HTERT RPE-1 (cell line): ENCODE data around the gene MYO1H.
"Not testable (repeated sequence)": the region's sequence is repeated elsewhere in the genome, so short reads cannot be mapped to it uniquely, and the experiment has no call there.

Source experiments
- in situ Hi-C: fragments of 300-500 bp; cut with MboI; formaldehyde crosslinking; loops from 4 replicates; pipeline ENCODE4 v1.14.3; 2020; ENCODE audit warnings: low sequenced_read_pairs

The MYO1H gene, protein sequence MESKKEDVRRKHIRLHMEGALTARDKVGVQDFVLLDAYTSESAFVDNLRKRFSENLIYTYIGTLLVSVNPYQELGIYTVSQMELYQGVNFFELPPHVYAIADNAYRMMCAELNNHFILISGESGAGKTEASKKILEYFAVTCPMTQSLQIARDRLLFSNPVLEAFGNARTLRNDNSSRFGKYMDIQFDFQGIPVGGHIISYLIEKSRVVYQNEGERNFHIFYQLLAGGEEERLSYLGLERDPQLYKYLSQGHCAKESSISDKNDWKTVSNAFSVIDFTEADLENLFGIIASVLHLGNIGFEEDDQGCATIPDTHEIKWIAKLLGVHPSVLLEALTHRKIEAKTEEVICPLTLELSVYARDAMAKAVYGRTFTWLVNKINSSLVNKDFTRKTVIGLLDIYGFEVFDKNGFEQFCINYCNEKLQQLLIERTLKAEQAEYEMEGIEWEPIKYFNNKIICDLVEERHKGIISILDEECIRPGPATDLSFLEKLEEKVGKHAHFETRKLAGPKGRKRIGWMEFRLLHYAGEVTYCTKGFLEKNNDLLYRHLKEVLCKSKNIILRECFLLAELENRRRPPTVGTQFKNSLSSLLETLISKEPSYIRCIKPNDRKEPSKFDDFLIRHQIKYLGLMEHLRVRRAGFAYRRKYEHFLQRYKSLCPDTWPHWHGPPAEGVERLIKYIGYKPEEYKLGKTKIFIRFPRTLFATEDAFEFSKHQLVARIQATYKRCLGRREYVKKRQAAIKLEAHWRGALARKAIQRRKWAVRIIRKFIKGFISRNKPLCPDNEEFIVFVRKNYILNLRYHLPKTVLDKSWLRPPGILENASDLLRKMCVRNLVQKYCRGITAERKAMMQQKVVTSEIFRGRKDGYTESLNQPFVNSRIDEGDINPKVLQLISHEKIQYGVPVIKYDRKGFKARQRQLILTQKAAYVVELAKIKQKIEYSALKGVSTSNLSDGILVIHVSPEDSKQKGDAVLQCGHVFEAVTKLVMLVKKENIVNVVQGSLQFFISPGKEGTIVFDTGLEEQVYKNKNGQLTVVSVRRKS

DNA sequence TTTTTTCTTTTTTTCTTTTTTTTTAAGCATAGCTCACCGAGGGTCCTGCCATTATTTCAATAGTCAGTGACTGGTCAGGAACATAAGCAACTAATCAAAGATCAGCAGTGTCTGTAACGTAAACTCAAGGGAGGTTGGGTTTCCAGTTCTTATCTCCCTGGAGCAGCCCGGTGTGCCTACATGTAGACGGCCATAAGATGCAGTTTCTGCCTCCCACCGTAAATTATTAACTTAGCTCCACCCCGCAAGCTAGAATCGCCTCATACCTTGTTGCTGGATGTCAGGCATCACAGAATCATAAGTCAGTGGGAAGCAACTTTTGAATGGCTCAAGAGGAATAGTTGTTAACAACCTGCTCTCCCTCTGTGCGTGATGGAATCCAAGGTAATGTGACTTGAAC, at the start of gene MYO1H:
Gene MYO1H (plus strand): TSS at position 312 of the 400 bp plus-strand sequence. CDS start 61 bp downstream, at position 373.
- in situ Hi-C loops: no loop called here

GRCh38 chr12:109299849-109300248, 47.9 kb upstream of the MYO1H start:
- in situ Hi-C loops: no loop called here

DNA sequence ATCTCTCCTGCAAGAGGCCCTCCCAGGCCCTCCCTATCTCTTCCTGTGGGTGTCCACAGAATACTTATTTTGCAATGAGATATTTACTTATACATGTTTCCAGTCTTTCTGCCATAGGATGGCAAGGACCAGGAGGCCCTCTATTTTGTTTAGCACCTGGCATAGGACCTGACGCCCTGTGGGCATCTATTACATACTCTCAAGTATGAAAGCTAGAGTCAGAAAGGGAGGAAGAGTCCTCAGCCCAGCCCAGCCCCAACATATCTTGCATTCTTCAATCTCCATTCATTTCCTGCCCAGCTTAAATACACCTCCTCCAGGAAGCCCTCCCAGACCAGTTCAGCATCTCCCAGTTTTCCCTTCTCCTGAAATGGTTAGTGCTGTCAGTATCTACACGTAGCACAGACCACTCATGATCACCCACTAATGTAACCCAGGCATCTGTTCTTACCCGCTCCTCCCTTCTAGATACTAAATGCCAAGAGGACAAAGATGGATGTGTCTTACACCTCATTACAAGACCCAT, 46.0 kb upstream of the MYO1H start:
- in situ Hi-C loops: no loop called here

DNA sequence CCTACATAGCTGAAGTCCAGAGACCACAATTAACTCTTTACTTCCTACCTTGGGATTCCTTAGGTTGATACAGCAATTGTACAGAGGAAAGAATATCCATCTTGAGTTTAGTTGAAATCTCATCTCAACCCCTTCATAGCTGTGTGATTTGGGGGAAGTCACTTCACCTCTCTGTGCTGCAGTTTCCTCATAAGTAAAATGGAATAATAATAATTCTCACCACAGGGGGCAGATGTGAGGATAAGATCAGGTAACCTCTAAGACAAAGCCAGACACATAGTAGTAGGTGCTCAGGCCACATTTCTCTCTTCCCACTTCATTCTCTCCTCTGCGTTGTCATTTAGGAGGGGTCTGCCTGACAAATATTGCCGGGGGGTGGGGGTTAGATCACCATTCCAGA, 45.3 kb upstream of the MYO1H start:
- in situ Hi-C loops: no loop called here

DNA sequence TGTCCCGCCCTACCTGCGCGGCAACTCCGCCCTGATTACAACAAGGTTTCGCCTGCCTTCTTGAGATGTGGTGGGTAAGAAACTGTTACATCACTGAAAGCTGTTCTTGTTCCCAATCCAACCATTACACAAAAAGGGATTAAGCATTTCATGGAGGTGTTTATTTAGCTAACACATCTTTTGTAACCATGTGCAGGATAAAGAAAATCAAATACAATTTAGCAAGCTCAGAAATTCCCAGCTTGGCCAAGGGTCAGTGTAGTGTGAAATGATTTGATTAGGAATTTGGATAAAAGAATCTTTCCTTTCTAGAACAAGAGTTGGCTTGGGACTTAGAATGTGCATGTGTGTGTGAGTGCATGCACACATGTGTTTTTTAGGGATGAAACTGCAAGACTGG, 44.9 kb upstream of the MYO1H start:
- in situ Hi-C loops: no loop called here

GRCh38 chr12:109304485-109304884, 43.2 kb upstream of the MYO1H start:
- in situ Hi-C loops: no loop called here

- in situ Hi-C loops: no loop called here
Observed at GRCh38 chr12:109305547-109305946, 42.2 kb upstream of the MYO1H start.

DNA sequence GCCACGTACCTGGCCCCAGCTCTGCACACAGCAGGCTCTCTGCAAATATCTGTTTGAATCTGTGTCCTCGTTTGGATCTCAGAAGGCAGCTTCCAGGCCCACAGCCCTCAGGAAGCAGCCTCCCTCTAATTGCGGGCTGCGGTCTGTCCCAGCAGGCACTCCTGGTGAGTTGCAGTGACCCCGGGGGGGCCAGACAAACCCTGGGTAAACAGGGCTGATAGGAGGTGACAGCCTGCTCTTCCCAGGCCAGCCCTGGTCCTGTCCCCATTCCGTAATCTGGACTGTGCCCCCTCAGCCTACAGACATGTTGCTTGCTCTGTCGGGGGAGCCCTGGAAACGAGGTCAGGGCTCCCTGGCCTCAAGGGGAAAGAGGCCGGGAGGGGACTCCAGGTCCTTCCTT, 40.6 kb upstream of the MYO1H start:
- in situ Hi-C loops: no loop called here

- in situ Hi-C loops: no loop called here
Observed at GRCh38 chr12:109308534-109309380, 38.9 kb upstream of the MYO1H start, which contains the start of gene FOXN4. Gene FOXN4 (minus strand): TSS chr12:109309284. CDS start chr12:109308321, 963 bp downstream.

- in situ Hi-C loops: no loop called here
Observed at GRCh38 chr12:109309381-109310246, 38.1 kb upstream of the MYO1H start.

GRCh38 chr12:109310247-109311125, 37.2 kb upstream of the MYO1H start:
- in situ Hi-C loops: no loop called here

- in situ Hi-C loops: not testable (repeated sequence)
Observed at GRCh38 chr12:109321294-109321693, 26.4 kb upstream of the MYO1H start.

GRCh38 chr12:109329003-109329402, 18.7 kb upstream of the MYO1H start:
- in situ Hi-C loops: no loop called here

GRCh38 chr12:109329686-109330085, 18.0 kb upstream of the MYO1H start:
- in situ Hi-C loops: no loop called here

- in situ Hi-C loops: no loop called here
Observed at GRCh38 chr12:109330282-109331230, 17.1 kb upstream of the MYO1H start.

DNA sequence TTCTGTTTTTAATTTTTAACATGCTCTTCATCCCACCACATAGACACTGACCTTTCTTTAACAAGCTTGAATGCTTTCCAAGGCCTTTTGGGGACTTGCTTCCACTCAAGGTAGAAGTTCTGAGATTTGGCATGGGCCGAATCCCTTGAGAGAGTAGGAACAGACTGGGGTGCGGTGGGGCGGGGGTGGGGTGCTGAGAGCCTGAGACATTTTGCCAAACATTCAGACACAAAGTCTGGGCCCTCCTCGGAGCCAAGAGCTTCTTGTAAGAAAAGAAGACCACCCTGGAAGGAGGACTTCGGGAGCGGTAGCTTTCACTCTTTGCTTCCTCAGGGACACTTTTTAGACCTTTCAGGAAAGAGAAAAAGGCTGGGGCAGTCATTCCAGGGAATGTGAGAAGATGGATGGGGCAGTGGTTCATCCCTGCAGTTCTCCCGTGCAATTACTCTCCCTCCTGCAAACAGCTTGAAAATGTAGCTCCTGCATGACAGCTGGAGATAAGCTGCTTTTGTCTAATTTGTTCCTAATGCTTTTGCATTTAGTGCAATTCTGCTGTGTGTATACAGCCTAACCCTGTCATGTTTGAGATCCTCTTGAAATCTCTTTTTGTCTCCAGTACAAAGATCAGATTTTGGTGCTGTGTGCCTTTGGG, 16.3 kb upstream of the MYO1H start:
- in situ Hi-C loops: no loop called here

- in situ Hi-C loops: no loop called here
Observed at GRCh38 chr12:109334887-109335286, 12.8 kb upstream of the MYO1H start.
